A549 (cell line): ENCODE results near the gene ACAA1.

Experiments
- MAZ ChIP-seq: fragments of 150-350 bp; IDR thresholded peaks from 2 replicates; pipeline ENCODE4 v1.6.1; 2014; ENCODE audit warnings: antibody characterized with exemption, low read depth, low read length, borderline replicate concordance
- POLR2A ChIP-seq: IDR thresholded peaks from 2 replicates; pipeline ENCODE4 v1.6.1; 2012; ENCODE audit warnings: mild to moderate bottlenecking, low read length
- REST ChIP-seq: fragments of 200-600 bp; sonication (generic); IDR thresholded peaks from 2 replicates; pipeline ENCODE4 v1.6.1; 2016; ENCODE audit warnings: antibody characterized with exemption, mild to moderate bottlenecking, moderate library complexity

- TF ChIP-seq MAZ (no peak), REST (no peak), POLR2A (no peak)
Observed at GRCh38 chr3:38088126-38089078, 48.5 kb downstream of the ACAA1 start.
